ENCODE results near the gene IL36G. TPM values are rescaled to one million over a fixed set of nuclear protein-coding genes. Genes with fewer than 3 reads are reported as not detected.

Gene IL36G
- total and polyA plus RNA-seq, 8 donors = 1.1 TPM; not detected in 7

GRCh38 chr2:113000436-113000835, 22.6 kb downstream of the IL36G start:
- Histone ChIP-seq H3K27ac (no peak overlapping the region), H3K27me3 (no peaks in the 10 kb centered on the region), H3K4me3 (no peak overlapping the region), H3K9me3 (peaks cover 0 to 25% (median 17%) of the 10 kb centered on the region in 4 donors), H3K36me3 (no peaks in the 10 kb centered on the region), H3K4me1 (no peaks in the 10 kb centered on the region)
- intact Hi-C loops (cut with DNase I; ENCODE audit: low total_unique reads) = no loop called here
- no peak for DNase-seq
- 75 to 88% (median 83%) methylated on average over 1 of the region's 1 CpG for WGBS, 5 donors
- TF ChIP-seq EP300 (IDR thresholded peaks at IDR 0.05) (no peak), CTCF (IDR thresholded peaks at IDR 0.05) (no peak), POLR2AphosphoS5 (IDR thresholded peaks at IDR 0.05) (no peak), POLR2A (IDR thresholded peaks at IDR 0.05) (no peak)

DNA sequence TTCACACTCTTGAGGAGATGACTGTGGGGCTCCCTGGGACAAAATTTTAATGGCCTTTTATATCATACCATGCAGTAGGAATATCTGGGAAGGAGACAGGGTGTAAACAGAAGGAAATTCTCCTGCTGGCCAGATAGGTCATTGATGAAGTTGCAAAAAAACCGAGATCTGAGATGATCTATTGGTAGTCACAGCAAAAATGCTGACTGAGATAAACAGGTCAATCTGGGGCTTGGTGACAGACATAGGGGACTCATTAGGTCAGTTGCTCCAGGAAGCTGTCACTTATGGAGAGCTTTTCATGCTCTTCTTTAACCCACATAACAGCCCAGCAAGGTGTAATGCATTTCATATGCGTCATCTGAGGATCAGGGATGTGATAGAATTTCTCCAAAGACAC, 24.9 kb downstream of the IL36G start:
- Histone ChIP-seq H3K27ac (no peak overlapping the region), H3K4me3 (no peak overlapping the region), H3K36me3 (no peaks in the 10 kb centered on the region), H3K4me1 (no peaks in the 10 kb centered on the region), H3K9me3 (peaks cover 0 to 25% (median 17%) of the 10 kb centered on the region in 4 donors), H3K27me3 (no peaks in the 10 kb centered on the region)
- TF ChIP-seq CTCF (IDR thresholded peaks at IDR 0.05) (no peak), EP300 (IDR thresholded peaks at IDR 0.05) (no peak), POLR2A (IDR thresholded peaks at IDR 0.05) (no peak), POLR2AphosphoS5 (IDR thresholded peaks at IDR 0.05) (no peak)
- intact Hi-C loops (cut with DNase I; ENCODE audit: low total_unique reads) = no loop called here
- DNase-seq = no peak
- WGBS, 5 donors = 81 to 94% (median 87%) methylated on average over 2 of the region's 2 CpGs

- 77 to 95% (median 92%) methylated on average over 3 of the region's 3 CpGs for WGBS, 5 donors
- H3K27ac ChIP-seq = no peak within 1 kb of the TSS
- DNase-seq = no peak
- H3K4me1 ChIP-seq = no peaks in the 10 kb centered on the region
- intact Hi-C loops (cut with DNase I; ENCODE audit: low total_unique reads) = no loop called here
- H3K9me3 ChIP-seq = peaks cover 0 to 15% (median 12%) of the 10 kb centered on the region in 4 donors
- no peaks in the 10 kb centered on the region for H3K27me3 ChIP-seq
- H3K4me3 ChIP-seq = no peak within 1 kb of the TSS
- no peaks in the 10 kb centered on the region for H3K36me3 ChIP-seq
- TF ChIP-seq POLR2AphosphoS5 (IDR thresholded peaks at IDR 0.05) (no peak), EP300 (IDR thresholded peaks at IDR 0.05) (no peak), CTCF (IDR thresholded peaks at IDR 0.05) (no peak), POLR2A (IDR thresholded peaks at IDR 0.05) (no peak)
These were observed 27.3 kb downstream of the IL36G start, which contains the start of gene IL36A for GRCh38 chr2:113005030-113005509. IL36A (plus strand) TSS chr2:113005459; CDS start chr2:113005872, 413 bp downstream.

DNA sequence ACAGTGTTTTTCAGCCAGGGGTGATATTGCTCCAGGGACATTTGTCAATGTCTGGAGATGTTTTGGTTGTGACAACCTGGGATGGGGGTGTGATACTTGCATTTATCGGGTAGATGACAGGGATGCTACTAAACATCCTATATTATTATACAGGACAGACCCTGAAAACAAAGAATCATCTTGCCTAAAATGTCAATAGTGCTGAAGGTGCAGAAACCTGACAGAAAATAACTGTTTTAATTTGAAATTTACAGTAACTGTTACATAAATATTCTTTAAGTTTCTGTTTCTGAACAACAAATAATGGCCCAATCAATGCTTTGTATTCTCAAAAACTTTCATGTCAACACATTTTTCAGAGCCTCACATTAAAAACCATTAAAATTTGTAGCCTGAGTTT, 29.4 kb downstream of the IL36G start:
- WGBS, 5 donors = 72 to 91% (median 84%) methylated on average over 1 of the region's 1 CpG
- intact Hi-C loops (cut with DNase I; ENCODE audit: low total_unique reads) = no loop called here
- no peaks in the 10 kb centered on the region for H3K27me3 ChIP-seq
- no peaks in the 10 kb centered on the region for H3K9me3 ChIP-seq
- H3K4me3 ChIP-seq = no peak overlapping the region
- H3K27ac ChIP-seq = no peak overlapping the region
- no peaks in the 10 kb centered on the region for H3K4me1 ChIP-seq
- TF ChIP-seq POLR2A (IDR thresholded peaks at IDR 0.05) (no peak), POLR2AphosphoS5 (IDR thresholded peaks at IDR 0.05) (no peak), CTCF (IDR thresholded peaks at IDR 0.05) (no peak), EP300 (IDR thresholded peaks at IDR 0.05) (no peak)
- DNase-seq = no peak
- H3K36me3 ChIP-seq = no peaks in the 10 kb centered on the region
